GM21717 (cell line): ENCODE data around the gene LMX1B.

Experiments used
- ATAC-seq: cut with Tn5 transposase; IDR thresholded peaks from one replicate; pipeline ENCODE4 v1.9.1; 2021; ENCODE audit warnings: mild to moderate bottlenecking, moderate library complexity; ENCODE audit not compliant: unreplicated experiment

Gene LMX1B

DNA sequence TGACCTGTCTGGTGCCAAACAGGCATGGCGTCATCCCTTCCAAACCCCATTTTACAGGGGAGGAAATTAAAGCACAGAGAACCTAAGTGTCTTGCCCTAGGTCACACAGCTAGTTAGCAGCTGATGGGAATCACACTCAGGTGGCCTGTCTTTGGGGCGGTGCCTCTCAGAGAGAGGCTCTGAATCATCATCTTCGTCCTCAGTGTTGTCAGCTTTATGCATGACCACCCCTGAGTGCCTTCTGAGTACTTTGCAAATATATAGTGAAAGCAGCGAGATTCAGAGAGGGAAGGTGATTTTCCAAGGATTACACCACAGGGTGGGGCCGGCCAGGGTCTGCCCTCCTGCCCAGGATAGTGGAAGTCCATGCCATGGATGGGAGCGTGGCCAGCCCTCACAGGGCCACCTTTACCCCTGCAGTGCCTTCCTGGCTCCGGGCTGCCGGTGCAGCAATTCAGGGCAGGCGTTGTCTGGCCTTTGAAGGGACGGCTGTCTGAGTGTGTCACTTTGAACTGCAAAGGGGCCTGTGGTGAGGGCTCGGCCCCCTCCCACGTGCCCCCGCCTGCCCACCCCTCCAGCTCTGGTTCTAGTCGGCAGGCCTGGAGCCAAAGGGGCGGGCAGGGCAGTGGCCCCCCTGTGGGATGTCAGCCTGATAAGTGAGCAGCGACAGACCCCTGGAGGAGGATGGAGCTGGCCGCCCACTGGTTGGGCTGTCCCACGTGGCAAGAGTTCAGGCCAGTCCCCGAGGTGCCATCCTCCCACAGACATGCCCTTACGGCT is 16.9 kb downstream of the LMX1B start:
- no peak for ATAC-seq

DNA sequence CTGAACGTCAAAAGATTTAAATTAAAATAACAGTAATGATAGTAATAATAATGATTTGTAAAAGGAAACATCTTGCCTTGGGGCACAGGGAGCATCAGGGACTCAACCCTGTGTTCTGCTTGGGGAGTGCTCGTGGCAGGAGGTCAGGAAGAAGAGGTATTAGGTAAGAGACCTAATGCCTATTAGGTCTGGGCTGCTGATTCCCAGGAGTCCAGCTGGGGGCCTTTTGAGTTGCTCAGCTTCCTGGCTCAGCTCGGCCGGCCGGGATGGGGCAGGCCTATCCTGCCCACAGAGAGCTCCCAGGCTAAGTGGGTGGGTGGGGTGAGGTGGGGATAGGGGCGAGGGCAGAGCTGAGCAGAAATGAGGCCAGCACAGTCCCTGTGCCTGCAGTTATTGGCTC is 17.5 kb downstream of the LMX1B start:
- no peak for ATAC-seq

- no peak for ATAC-seq
Observed at GRCh38 chr9:126633881-126634558, 20.3 kb downstream of the LMX1B start.

DNA sequence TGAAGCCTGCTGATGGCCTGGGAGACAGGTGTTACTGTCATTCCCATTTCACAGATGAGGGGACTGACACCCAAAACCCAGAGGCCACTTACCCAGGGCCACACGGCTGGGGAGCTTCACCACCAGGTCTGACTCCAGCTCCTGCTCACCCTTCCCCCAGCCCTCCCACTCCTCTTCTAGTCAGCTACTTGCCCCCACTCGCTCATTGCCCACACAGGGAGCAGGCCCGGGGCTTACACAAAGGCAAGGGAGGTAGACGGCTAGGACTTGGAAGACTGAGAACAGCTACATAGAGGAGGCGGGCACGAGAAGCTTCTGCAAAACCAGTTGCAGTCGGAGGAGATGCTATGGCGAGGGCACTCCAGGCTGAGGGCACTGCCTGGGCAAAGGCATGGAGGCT is 21.3 kb downstream of the LMX1B start:
- no peak for ATAC-seq

DNA sequence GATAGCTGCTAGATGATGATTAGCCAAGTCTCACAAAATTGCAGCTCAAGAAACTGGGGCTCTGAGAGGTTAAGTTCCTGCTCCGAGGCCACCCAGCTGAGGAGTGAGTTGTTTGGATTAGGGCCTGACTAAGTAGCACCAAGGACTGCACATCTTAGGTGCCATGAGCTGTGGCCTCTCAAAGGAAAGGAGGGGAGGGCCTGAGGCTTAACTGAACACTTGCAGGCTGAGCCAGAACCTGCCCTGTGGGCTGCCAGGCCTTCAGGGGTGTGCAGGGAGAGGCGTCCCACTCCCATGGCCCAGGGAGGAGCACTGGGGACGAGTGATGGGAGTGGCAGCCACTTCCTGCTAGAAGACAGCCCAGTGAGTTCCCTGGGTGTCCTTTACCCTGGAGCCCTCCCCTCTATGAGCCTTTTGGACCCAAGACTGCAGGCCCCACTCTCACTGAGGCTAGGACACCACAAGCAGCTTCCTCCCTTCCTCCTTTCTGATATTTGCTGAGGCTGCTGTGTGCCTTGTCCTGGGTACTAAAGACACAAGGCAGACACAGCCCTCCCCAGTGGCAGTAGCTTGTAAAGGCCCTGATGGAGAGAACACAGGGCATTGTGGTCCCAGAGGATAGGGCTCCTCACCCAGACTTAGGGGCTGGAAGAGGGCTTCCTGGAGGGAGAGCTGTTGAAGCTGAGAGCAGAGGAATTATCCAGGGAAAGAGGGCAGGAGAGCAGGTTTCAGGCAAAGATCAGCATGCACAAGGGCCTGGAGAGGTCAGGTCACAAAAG is 22.1 kb downstream of the LMX1B start:
- ATAC-seq = no peak

DNA sequence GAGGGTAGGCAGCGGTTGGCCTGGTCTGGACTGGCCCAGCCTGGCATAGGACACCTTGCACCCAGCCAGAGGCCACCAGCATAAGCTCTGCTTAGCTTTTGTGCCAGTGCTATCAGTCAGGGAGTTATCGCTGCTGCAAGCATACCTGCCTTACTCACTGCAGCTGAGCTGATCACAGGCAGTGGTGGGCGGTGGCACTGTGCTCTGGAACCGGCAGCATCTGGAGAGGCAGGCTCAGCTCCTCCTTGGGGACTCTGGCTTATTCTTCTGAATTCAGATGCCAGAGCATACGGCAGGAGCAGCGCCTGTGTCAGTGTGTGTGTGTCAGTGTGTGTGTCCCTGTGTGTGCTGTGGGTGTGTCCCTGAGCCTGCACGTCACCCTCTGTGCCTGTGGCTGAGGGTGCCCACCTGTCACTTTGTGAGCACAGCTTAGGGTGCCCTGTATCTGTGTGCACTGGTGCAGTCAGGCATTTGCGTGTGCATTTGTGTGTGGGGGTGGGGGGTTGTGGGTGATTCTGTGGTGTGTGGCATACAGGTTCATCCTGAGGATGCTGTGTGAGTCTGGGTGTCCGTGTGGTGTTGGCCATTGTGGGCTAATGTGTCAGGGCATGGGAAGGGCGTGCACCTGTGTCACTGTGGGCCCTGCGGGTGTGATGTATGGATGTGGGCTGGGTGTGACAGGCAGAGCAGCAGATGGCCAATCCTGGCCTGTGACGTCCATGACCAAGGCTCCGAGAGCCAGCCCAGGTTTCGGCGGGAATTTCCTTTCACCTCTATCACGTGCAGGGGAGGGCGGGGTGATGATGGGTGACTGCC is 23.5 kb downstream of the LMX1B start:
- ATAC-seq = no peak

DNA sequence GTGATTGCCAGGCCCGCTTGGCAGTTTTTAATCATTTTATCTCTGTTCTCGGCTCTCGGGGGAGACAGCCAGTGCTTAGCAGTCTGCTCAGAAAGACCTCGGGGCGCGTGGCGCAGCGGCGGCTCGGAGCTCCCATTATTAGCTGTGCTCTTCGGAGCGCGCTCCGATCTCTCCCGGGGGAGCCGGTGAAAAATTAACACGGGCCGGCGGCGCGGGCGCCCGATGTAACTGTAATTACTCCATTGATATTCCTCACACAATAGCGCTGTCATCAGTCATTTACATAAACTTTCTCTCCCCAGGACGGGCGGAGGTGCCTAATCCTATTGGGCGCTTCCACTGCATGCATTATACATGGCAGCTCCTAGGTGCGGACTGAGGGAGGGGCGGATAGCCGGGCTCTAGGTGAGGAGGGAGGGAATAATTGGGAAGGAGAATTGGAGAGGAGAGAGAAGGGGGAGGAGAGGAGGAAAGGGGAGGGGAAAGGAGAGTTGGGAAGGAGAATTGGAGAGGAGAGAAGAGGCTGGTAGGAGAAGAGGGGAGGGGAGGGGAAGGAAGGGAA is 24.9 kb downstream of the LMX1B start:
- ATAC-seq = no peak

DNA sequence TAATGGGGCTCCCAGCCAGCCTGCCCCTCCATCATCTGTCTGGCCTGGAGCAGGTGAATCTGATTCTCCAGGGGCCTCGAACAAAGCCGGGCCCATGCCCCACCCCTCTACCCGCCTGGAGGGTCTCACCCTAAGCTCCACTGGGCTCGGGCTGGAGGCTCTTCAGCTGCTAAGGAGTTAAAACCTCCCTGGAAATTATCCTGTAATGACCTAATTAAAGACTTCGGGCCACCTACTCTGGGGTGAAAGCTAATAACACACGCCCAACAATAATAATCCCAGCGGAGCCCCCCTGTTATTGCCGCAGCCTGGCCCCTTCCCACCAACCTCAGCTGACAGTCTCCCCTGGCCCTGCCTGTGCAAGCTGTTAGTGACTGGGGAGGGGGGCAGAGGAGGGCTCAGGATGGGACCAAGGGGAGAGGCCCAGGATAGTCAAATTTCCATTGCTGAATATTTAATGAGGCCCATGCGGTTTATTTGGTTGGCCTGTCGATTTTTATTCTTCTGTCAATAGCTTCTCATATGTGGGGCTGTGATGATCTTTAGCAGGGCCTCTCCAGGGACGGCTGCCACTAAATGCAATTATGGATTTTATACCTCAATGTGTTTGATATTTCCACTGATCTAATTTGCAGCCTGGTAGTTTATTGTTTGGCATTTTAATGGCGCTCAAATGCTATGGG is 25.7 kb downstream of the LMX1B start:
- no peak for ATAC-seq

GRCh38 chr9:126641118-126641851 is 27.6 kb downstream of the LMX1B start:
- no peak for ATAC-seq

DNA sequence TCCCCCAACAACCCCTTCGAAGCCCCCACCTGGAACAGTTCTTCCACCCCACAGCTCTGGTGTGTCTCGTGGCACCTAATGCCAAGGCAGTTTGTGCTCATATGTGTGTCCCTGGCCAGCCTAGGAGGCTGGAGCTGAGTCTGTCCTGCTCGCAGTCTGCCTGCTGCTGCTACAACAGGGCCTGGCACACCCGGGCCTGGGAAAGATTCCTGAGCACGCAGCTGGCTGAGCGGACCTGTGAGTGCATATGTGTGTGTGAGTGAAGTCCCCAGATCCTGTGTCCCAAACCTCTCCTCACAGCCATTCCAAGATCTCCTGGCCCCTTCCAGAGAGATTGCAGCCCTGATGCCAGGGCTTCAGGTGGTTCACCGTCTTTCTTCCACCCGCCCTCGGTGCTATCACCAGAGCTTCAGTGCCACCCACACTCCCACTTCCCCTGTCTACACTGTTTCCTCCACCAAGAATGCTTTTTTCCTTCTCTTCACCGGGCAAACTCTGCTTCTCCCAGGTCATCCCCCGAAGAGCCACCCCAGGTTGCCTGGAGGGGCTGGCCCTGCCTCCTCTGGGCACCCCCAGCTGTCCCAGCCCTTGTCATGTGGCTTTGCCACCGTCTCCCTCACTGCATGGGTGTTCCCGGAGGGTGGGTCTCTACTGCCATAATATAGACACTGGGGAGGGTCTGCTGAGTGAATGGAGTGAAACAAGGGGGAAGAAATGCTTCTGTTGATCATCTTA is 28.4 kb downstream of the LMX1B start:
- no peak for ATAC-seq

GRCh38 chr9:126642839-126643238 is 29.1 kb downstream of the LMX1B start:
- no peak for ATAC-seq

GRCh38 chr9:126643945-126644527 is 30.3 kb downstream of the LMX1B start:
- ATAC-seq = no peak

DNA sequence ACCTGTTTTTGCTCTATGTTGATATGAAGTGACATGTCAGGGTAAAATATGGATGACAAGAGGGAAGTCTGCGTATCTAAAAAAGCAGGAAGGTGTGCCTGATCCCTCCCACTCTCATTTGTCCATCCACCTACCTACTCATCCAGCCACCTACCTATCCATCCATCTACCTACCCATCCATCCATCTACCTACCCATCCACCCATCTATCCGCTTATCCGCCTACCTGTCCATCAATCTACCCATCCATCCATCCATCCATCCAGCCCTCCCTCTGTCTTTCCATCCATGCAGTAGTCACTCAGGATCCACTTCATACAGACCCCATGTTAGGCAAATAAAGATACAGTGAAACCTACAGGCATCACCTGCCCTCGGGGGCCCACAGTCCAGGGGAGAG is 32.4 kb downstream of the LMX1B start:
- no peak for ATAC-seq

- no peak for ATAC-seq
Observed at GRCh38 chr9:126647585-126648411, 34.1 kb downstream of the LMX1B start.

DNA sequence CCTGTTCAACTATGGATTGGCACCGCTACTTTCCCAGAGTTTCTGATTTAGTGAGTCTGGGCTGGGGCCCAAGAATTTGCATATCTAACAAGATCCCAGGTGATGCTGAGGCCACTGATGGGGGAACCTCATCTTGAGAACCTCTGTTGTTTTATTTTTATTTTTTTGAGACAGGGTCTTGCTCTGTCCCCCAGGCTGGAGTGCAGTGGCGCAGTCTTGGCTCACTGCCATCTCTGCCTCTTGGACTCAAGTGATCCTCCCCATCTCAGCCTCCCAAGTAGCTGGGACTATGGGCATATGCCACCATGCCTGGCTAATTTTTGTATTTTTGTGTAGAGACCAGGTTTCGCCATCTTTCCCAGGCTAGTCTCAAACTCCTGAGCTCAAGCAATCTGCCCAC is 35.7 kb downstream of the LMX1B start:
- no peak for ATAC-seq

DNA sequence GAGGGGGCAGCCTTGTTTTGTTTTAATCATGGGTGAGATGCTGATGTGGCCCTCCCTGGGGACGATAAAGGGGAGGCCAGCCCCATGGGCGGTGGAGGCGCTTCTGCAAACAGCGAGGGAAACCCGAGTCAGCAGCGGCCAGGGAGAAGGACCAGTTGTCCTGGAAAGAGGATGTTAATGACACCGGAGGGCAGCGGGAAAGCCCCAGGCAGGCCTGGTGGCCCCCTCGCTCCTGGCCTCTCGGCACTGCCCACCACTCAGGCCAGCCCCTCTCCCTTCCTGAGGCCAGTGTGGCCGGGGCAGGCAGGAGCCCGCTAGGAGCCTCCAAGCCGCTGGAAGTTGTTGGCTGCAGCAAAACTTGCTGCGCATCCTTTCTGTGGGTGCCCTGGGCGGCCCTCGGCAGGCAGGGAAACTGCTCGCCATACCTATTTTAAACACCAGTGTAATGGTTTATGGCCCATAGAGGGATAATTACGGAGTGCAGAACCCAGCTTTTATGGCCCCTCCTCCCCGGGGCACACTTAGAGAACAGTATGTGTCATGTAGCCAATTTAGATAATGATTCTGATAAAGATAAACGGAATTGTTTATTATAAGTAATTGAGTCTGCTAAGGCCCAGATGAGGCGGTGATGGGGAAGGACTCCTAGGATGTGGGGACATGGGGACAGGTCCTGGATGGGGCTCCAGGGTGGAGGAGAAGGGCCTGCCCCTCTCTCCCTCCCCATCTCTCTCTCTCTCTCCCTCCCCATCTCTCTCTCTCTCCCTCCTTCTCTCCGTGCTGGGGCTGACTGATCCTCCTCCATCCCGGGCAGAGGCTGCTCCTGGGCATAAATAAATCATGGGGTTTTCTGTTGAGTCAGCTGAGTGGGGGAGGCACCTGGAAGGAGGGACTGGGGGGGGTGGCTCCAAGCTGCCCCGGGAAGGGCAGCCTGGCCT is 36.9 kb downstream of the LMX1B start:
- no peak for ATAC-seq
